Body of pancreas (tissue), 4 donors: ENCODE results near the gene PSMD6.

Source experiments
- POLR2A ChIP-seq, 3 donors: fragments of 450-650 bp; IDR thresholded peaks; one replicate each; pipeline ENCODE4 v1.6.1; 2016; ENCODE audit warnings: antibody characterized with exemption in 3 of 3, mild to moderate bottlenecking in 2 of 3
- TF ChIP-seq, protein P1 (sequence below), 7 experiments: fragments of 450-650 bp in 4 of 7; fragments of 200-600 bp in 3 of 7; sonication (generic) in 3 of 7; IDR thresholded peaks; one replicate each; pipeline ENCODE4 v1.5.1; 2016 to 2019; ENCODE audit warnings: antibody characterized with exemption in 7 of 7

DNA sequence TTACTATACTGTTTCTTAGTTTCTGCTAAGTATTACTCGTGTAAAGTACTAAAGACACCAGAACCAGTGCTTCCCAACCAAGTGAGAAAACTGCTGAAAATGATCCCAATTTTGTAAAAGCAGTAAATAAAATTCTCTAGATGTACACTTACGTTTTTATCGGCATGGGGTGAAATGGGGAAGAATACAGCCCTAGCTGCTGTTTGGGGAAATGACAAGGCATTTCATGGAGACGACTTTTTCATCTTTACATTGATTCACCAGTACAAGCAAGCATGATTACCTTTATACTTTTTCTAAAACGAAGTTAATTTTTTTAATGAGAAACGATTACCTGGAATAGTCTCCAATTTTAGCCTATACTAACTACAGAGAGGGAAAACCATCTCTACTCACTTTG is 1.4 kb downstream of the PSMD6 start:
- TF ChIP-seq, protein P1, sequence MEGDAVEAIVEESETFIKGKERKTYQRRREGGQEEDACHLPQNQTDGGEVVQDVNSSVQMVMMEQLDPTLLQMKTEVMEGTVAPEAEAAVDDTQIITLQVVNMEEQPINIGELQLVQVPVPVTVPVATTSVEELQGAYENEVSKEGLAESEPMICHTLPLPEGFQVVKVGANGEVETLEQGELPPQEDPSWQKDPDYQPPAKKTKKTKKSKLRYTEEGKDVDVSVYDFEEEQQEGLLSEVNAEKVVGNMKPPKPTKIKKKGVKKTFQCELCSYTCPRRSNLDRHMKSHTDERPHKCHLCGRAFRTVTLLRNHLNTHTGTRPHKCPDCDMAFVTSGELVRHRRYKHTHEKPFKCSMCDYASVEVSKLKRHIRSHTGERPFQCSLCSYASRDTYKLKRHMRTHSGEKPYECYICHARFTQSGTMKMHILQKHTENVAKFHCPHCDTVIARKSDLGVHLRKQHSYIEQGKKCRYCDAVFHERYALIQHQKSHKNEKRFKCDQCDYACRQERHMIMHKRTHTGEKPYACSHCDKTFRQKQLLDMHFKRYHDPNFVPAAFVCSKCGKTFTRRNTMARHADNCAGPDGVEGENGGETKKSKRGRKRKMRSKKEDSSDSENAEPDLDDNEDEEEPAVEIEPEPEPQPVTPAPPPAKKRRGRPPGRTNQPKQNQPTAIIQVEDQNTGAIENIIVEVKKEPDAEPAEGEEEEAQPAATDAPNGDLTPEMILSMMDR (IDR thresholded peaks at IDR 0.05) = peak in 3 of 7 experiments; percentile 15 to 41 (median 33)
- no peak for TF ChIP-seq POLR2A (IDR thresholded peaks at IDR 0.05)
